NCI-H187 (cell line): ENCODE measurements around the gene S100A2.

Experiments
- DNase-seq, 2 experiments: peaks; one replicate each; lab custom pipeline; 2025; lab: John Stamatoyannopoulos, UW

The S100A2 gene

GRCh38 chr1:153565529-153566374, at the start of gene S100A2:
Gene S100A2 (minus strand): TSS chr1:153565844. CDS start chr1:153563877, 1,967 bp downstream.
- DNase-seq: peak; percentile 36 to 51

- DNase-seq: no peak
Measured at GRCh38 chr1:153615406-153615805, 49.8 kb upstream of the S100A2 start.

DNA sequence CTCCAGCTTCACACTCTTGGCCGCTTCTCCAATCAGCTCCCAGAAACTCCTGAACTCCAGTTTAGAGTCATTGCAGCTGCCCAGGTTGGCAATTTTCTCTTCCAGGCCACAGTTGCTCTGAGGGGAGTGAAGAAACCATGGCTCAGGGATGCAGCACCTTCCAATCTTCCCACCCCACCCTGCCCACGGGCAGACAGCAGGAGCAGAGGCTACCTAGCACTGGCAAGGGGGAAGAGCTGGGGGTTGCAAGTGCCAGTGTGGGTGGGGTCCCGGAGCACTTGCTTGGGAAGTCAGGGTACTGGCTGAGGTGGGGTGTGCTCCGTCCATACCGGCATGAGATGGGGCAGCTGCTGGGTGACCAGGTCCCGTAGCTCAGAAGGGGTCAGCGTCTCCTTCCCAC, 49.3 kb upstream of the S100A2 start:
- no peak for DNase-seq

- DNase-seq: no peak
Measured at GRCh38 chr1:153614189-153614900, 48.7 kb upstream of the S100A2 start.

DNA sequence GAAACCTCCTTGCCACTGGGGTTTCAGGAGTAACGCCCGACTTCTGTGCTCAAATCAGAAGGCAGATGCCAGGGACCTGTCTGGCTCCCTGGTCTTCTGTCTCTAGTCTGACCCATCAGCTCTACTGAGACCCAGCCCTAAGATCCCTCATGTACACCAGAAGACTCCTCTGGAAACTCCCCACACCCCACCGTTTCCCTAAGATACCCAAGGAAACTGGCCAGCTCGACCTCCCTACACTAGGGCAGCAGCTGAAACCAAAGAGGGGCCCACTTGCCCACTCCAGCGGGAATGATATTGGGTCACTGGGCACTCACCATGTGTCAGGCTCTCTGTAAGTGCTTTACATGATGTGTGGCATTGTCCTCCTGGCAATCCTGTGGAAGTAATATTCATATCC, 47.8 kb upstream of the S100A2 start:
- no peak for DNase-seq

GRCh38 chr1:153612755-153613331, 47.2 kb upstream of the S100A2 start, which contains the start of gene S100A16:
Gene S100A16 (minus strand): TSS chr1:153613137. CDS start chr1:153608151, 4,986 bp downstream.
- DNase-seq: no peak

DNA sequence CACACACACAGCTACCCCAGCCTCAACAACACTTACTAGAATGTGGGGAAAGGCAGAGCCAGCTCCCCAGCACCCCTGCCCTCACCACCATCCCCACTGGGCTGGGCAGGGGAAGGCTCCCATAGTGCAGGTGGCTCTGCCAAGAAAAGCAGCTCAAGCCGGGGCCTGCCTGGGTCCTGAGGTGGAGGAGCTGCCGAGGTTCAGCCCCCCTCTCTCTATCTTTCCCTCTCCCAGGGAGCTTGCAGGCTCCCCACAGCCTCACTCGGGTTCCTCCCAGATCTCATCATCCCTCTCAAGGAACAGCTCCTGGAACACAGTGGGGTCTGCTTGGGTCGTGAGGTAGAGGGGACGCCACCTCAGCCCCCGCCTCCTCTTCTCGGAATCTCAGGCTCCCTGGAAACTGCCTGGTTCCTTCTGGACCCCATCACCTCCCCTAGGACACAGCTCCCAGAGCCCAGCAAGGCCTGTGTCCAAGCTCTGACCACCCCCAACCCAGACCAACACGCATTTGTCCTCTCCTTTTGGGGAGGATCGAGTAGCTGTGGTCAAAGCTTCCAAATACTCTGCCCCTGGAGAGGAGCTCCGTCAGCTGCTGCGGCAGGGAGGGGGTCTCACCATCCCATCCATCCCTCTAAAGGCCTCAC, 46.6 kb upstream of the S100A2 start:
- no peak for DNase-seq

DNA sequence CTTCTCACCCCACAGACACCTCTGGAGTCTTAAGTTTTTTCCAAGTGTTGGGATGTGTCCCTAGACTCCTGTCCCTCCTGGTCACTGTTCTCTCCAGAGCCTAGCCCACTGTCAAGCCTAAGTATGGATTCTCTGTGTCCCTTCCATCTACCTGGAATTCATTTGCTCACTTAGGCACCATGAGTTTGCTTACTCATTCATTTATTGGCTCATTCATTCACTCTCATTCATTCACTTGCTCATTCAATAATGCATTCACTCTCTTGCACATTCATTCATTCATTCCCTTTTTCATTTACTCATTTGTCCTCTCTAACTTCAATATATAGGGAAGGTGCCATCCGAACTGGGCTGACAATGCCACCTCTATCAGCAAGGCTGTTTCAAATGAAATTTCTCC, 45.7 kb upstream of the S100A2 start:
- no peak for DNase-seq

DNA sequence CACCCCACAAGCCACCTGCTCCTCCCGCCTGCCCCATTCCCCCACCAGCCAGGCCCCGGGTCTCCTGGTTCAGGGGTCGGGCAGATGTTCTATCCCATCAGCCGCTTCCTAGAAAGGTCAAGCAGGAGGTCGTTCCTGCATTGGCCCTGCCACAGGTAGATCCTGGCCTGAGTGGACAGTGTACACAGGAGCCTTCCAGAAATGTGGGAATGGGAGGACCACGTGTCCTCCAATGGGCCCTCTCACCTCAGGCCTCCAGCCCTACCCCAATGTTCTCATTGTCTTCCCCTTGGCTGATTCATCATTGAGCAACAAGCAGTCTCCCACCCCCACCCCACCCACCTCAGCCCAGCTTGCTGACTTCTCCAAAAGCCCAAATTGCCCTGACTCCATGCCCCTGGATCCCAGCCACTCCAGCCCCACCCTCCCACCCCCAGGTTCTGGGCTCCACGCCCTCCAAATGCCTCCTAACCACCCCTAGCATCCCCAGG, 45.2 kb upstream of the S100A2 start:
- DNase-seq: no peak

GRCh38 chr1:153610334-153610733, 44.7 kb upstream of the S100A2 start:
- no peak for DNase-seq

- DNase-seq: no peak
Measured at GRCh38 chr1:153609585-153609907, 43.9 kb upstream of the S100A2 start.

DNA sequence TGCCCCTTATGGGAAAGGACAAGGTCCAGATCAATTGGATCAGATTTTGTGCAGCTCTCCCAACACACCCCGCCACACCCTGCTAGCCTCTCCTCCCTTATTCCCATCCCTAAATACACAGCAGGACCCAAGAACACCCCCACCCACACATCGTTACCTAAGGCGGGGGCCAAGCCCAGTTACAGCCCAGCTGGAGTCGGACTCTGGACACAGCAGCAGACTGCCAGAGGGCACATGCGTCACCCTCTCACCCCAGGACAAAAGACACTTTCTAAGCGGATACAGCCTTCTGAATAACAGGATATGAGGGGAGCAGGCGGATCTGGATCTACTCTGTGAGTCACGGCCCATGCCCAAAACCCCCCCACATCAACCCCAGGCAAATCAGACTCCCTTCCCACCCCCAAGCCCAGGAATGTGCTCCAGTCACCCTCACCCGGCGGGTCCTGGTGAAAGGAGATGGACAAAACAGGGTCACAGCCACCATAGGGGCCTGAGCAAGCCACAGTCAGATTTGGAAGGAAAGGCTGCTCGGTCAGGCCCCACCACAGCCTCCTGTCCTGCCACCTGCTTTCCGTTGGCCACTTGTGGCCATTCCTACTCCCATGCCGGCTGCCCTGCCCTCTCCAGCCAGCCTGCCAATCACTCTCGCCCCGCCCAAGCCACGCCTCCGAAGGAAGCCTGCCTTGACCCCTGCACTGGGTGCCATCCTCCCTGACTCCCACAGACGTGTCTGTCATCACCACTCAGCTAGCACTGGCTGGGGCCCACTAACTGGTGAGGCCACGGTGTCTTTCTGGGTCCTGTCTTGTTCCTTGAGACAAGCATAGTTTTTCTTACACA, 43.3 kb upstream of the S100A2 start:
- DNase-seq: no peak

GRCh38 chr1:153608089-153608682, 42.5 kb upstream of the S100A2 start:
- DNase-seq: no peak

GRCh38 chr1:153607381-153607780, 41.7 kb upstream of the S100A2 start:
- DNase-seq: no peak

DNA sequence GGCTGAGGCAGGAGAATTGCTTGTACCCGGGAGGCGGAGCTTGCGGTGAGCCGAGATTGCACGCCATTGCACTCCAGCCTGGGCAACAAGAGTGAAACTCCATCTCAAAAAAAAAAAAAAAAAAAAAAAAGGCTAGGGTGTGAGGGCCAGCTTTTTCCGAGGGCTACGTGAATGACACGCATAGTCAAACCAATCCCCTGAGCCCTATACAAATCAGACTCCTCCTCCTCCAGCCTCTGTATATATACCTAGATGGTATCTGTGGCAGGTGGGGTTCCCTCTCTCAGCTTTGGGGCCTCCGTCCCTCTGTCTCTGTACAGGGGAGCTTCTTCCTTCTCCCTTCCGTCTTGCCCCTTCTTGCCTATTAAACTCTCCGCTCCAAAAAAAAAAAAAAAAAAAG, 40.5 kb upstream of the S100A2 start:
- no peak for DNase-seq

GRCh38 chr1:153602749-153603148, 37.1 kb upstream of the S100A2 start:
- no peak for DNase-seq

DNA sequence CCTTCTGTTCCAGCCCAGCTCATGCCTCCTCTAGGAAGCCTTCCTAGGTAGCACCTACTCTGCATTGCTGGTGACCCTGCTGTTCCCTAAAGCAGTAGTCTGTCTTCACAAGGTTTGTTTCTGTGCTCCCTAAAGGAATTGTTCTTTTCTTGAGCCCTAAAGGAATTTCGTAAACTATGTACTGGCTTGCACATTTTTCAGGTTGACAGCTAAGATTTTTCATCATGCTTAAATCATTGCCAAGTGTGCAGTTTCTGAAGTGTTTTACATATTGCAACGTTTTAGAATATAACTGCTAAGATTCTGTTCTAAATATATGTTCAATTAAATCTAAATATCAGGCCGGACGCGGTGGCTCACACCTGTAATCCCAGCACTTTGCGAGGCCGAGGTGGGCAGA, 34.2 kb upstream of the S100A2 start:
- DNase-seq: no peak

GRCh38 chr1:153598309-153599172, 32.9 kb upstream of the S100A2 start:
- DNase-seq: no peak

DNA sequence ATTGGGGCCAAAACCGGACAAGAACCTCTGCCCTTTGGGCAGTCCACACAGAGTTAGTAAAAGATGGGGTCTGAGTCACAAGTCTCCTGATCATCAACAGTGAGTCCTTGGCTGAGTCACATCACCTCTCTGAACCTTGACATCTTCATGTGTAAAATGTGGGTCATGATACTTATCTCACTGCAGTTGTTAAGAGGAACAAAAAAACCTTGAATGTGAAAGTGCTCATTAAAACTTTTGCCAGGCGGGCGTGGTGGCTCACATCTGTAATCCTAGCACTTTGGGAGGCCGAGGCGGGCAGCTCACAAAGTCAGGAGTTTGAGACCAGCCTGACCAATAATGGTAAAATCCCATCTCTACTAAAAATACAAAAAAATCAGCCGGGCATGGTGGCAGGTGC, 31.6 kb upstream of the S100A2 start:
- no peak for DNase-seq

- no peak for DNase-seq
Measured at GRCh38 chr1:153592748-153593147, 27.1 kb upstream of the S100A2 start.
